ENCODE data around the gene LHFPL3. TPM values are rescaled to one million over a fixed set of nuclear protein-coding genes. Genes with fewer than 3 reads are reported as not detected.

The LHFPL3 gene
- total RNA-seq, 1 experiment from 2014 or later, result not detected

GRCh38 chr7:104386943-104387342 is 58.5 kb downstream of the LHFPL3 start:
- Histone ChIP-seq H3K27me3 (ENCODE audit: insufficient read depth, low read depth) (peaks cover 14% of the 10 kb centered on the region; the same call in 1 of the 2 replicates), H2AFZ (no peak overlapping the region), H3K9me3 (ENCODE audit: insufficient read depth, low read depth) (no peaks in the 10 kb centered on the region), H4K20me1 (ENCODE audit: insufficient read depth) (no peaks in the 10 kb centered on the region), H3K4me1 (replicated peaks; ENCODE audit: insufficient read depth) (no peaks in the 10 kb centered on the region), H3K36me3 (ENCODE audit: low read depth) (no peaks in the 10 kb centered on the region), H3K4me2 (no peak overlapping the region), H3K9me2 (ENCODE audit: insufficient read depth) (no peaks in the 10 kb centered on the region), H3K27ac (no peak overlapping the region), H3K4me3 (no peak overlapping the region), H3K79me2 (ENCODE audit: low read depth) (no peaks in the 10 kb centered on the region), H3F3A (ENCODE audit: insufficient read depth, low read depth) (no peaks in the 10 kb centered on the region)
- TF ChIP-seq CTCF (conservative IDR thresholded peaks at IDR 0.05), result no peak
- TF ChIP-seq EZH2 (IDR thresholded peaks at IDR 0.05; ENCODE audit: low read depth), result no peak
- intact Hi-C loops (cut with micrococcal nuclease; ENCODE audit: unreplicated experiment), result no loop called here
- CTCF ChIA-PET, result no interaction called here
- POLR2A ChIA-PET (ENCODE audit: unreplicated experiment), result no interaction called here
- no peak for DNase-seq
- BruUV-seq (replicated peaks), result no TSS peak

DNA sequence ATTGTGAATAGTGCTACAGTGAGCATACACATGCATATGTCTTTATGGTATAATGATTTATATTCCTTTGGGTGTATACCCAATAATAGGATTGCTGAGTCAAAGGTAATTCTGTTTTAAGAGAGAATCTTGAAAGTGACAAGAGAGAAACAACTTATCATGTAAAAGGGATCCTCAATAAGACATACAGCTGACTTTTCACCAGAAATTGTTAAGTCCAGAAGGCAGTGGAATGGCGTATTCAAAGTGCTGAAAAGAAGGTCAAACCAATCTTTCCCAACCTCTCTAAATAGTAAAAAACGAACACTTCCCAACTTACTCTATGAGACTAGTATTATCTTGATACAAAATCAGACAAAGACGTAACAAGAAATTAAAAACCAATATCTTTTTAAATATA is 59.8 kb downstream of the LHFPL3 start:
- H3K4me1 ChIP-seq (replicated peaks; ENCODE audit: insufficient read depth), result no peaks in the 10 kb centered on the region
- H3K4me2 ChIP-seq, result no peak overlapping the region
- no peaks in the 10 kb centered on the region for H4K20me1 ChIP-seq (ENCODE audit: insufficient read depth)
- H3K9me3 ChIP-seq (ENCODE audit: insufficient read depth, low read depth), result no peaks in the 10 kb centered on the region
- no peak for TF ChIP-seq EZH2 (IDR thresholded peaks at IDR 0.05; ENCODE audit: low read depth)
- no peak for TF ChIP-seq CTCF (conservative IDR thresholded peaks at IDR 0.05)
- H3K27me3 ChIP-seq (ENCODE audit: insufficient read depth, low read depth), result peaks cover 7% of the 10 kb centered on the region; the same call in 1 of the 2 replicates
- no peaks in the 10 kb centered on the region for H3F3A ChIP-seq (ENCODE audit: insufficient read depth, low read depth)
- BruUV-seq (replicated peaks), result no TSS peak
- intact Hi-C loops (cut with micrococcal nuclease; ENCODE audit: unreplicated experiment), result no loop called here
- no peak overlapping the region for H2AFZ ChIP-seq
- no peak for DNase-seq
- H3K27ac ChIP-seq, result no peak overlapping the region
- ChIA-PET POLR2A (ENCODE audit: unreplicated experiment) (no interaction called here), CTCF (no interaction called here)
- no peaks in the 10 kb centered on the region for H3K36me3 ChIP-seq (ENCODE audit: low read depth)
- H3K4me3 ChIP-seq, result no peak overlapping the region
- no peaks in the 10 kb centered on the region for H3K79me2 ChIP-seq (ENCODE audit: low read depth)
- no peaks in the 10 kb centered on the region for H3K9me2 ChIP-seq (ENCODE audit: insufficient read depth)

DNA sequence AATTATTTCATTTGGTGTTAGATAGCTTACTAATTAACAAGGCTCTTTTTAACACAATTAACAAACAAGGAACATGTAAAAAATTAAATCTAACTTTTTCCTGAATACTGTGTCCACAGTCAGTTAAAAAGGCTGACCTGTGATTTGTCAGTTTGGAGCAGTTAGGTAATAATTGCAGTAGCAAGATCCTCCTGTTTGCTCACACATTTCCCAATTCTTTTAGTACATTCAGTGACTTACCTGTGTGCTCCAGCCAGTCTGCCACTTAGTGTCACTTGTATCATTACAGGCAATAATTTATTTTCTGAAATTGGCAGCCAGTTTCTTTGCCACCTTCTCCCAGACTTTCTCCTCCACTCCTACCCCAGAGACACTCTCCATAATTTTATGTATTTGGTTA is 66.8 kb downstream of the LHFPL3 start:
- H3K27ac ChIP-seq, result no peak overlapping the region
- no peaks in the 10 kb centered on the region for H3K9me3 ChIP-seq (ENCODE audit: insufficient read depth, low read depth)
- no peak overlapping the region for H3K4me3 ChIP-seq
- DNase-seq, result no peak
- CTCF ChIA-PET, result no interaction called here
- no peaks in the 10 kb centered on the region for H4K20me1 ChIP-seq (ENCODE audit: insufficient read depth)
- H3K4me2 ChIP-seq, result no peak overlapping the region
- BruUV-seq (replicated peaks), result no TSS peak
- H3F3A ChIP-seq (ENCODE audit: insufficient read depth, low read depth), result no peaks in the 10 kb centered on the region
- peaks cover 10% of the 10 kb centered on the region for H3K27me3 ChIP-seq (ENCODE audit: insufficient read depth, low read depth)
- no peak overlapping the region for H2AFZ ChIP-seq
- POLR2A ChIA-PET (ENCODE audit: unreplicated experiment), result no interaction called here
- H3K9me2 ChIP-seq (ENCODE audit: insufficient read depth), result no peaks in the 10 kb centered on the region
- TF ChIP-seq EZH2 (IDR thresholded peaks at IDR 0.05; ENCODE audit: low read depth) (no peak), CTCF (conservative IDR thresholded peaks at IDR 0.05) (no peak)
- H3K4me1 ChIP-seq (replicated peaks; ENCODE audit: insufficient read depth), result no peaks in the 10 kb centered on the region
- no peaks in the 10 kb centered on the region for H3K36me3 ChIP-seq (ENCODE audit: low read depth)
- intact Hi-C loops (cut with micrococcal nuclease; ENCODE audit: unreplicated experiment), result no loop called here
- H3K79me2 ChIP-seq (ENCODE audit: low read depth), result no peaks in the 10 kb centered on the region
